Karpas-422 (cell line): ENCODE data around the gene GMNN. TPM values are rescaled to one million over a fixed set of nuclear protein-coding genes. Genes with fewer than 3 reads are reported as not detected.
A peak's percentile ranks its signal among the peaks of the same experiment; 100 is the strongest.
"Not testable (repeated sequence)": the region's sequence is repeated elsewhere in the genome, so short reads cannot be mapped to it uniquely, and the experiment has no call there.

Experiments
- DNase-seq: peaks from one replicate; pipeline ENCODE4 v3.0.0-alpha.2; 2015
- H2AFZ ChIP-seq: fragments of 200-600 bp; sonication (generic); 2 replicates; pipeline ENCODE4 v1.6.1; 2014; ENCODE audit warnings: antibody characterized with exemption, low read length, mixed read lengths
- H3K27ac ChIP-seq: fragments of 200-600 bp; sonication (generic); 2 replicates; pipeline ENCODE4 v1.5.1; 2014; ENCODE audit warnings: mild to moderate bottlenecking, low read length, moderate library complexity
- H3K27me3 ChIP-seq: fragments of 200-600 bp; sonication (generic); 2 replicates; pipeline ENCODE4 v1.6.1; 2014; ENCODE audit warnings: low read length, mixed read lengths
- H3K36me3 ChIP-seq: fragments of 200-600 bp; sonication (generic); 2 replicates; pipeline ENCODE4 v1.6.1; 2014; ENCODE audit warnings: low read length, mixed read lengths; ENCODE audit not compliant: insufficient read depth
- H3K4me1 ChIP-seq: fragments of 200-600 bp; sonication (generic); 2 replicates; pipeline ENCODE4 v1.6.1; 2014; ENCODE audit warnings: mild to moderate bottlenecking, low read length, mixed read lengths
- H3K4me2 ChIP-seq: fragments of 200-600 bp; sonication (generic); 2 replicates; pipeline ENCODE4 v1.6.1; 2014; ENCODE audit warnings: low read length, low read depth, mild to moderate bottlenecking; ENCODE audit not compliant: poor library complexity, severe bottlenecking
- H3K4me3 ChIP-seq: fragments of 200-600 bp; sonication (generic); 2 replicates; pipeline ENCODE4 v1.5.1; 2014; ENCODE audit warnings: mild to moderate bottlenecking, antibody characterized with exemption, low read length, mixed read lengths
- H3K79me2 ChIP-seq: fragments of 200-600 bp; sonication (generic); 2 replicates; pipeline ENCODE4 v1.6.1; 2014; ENCODE audit warnings: mild to moderate bottlenecking, low read length, mixed read lengths
- H3K9ac ChIP-seq: fragments of 200-600 bp; sonication (generic); 2 replicates; pipeline ENCODE4 v1.6.0; 2014; ENCODE audit warnings: low read length
- H3K9me2 ChIP-seq: fragments of 200-600 bp; sonication (generic), shearing (Covaris generic); replicated peaks from 2 replicates; pipeline ENCODE4 v1.6.0; 2014; ENCODE audit warnings: mild to moderate bottlenecking, low read length, moderate library complexity; ENCODE audit not compliant: insufficient read depth
- H3K9me3 ChIP-seq: fragments of 300-700, 200-600 bp; sonication (generic); 2 replicates; pipeline ENCODE4 v1.6.1; 2014; ENCODE audit warnings: low read length, mixed read lengths
- H4K20me1 ChIP-seq: fragments of 200-600 bp; sonication (generic); 2 replicates; pipeline ENCODE4 v1.6.1; 2014; ENCODE audit warnings: mild to moderate bottlenecking, antibody characterized with exemption, low read length, low read depth; ENCODE audit not compliant: insufficient read depth
- total RNA-seq: library from RNA; depleted of rRNA; stranded (reverse); fragments of >200 nt; shearing (Covaris generic); gene quantifications from 2 replicates; pipeline ENCODE4 v1.2.3, GENCODE V29; 2014; ENCODE audit warnings: low replicate concordance

The GMNN gene
- total RNA-seq, 1 experiment from 2014 or later, result 29.6 TPM

GRCh38 chr6:24754378-24754777, 20.4 kb upstream of the GMNN start:
- not testable (repeated sequence) for DNase-seq, H3K27ac ChIP-seq, H3K9ac ChIP-seq, H3K27me3 ChIP-seq, H3K4me2 ChIP-seq, H3K79me2 ChIP-seq, H4K20me1 ChIP-seq, H3K4me1 ChIP-seq, H2AFZ ChIP-seq, H3K9me2 ChIP-seq, H3K36me3 ChIP-seq, H3K9me3 ChIP-seq, H3K4me3 ChIP-seq

GRCh38 chr6:24755279-24755678, 19.5 kb upstream of the GMNN start:
- Histone ChIP-seq H3K9ac (no peak overlapping the region), H3K9me3 (peaks cover 7% of the 10 kb centered on the region; the same call in 1 of the 2 replicates), H3K36me3 (0 out of 2 replicates have a peak, but pooled peaks cover 5% of the 10 kb centered on the region), H3K4me2 (no peak overlapping the region), H3K4me3 (no peak overlapping the region), H3K27ac (no peak overlapping the region), H3K79me2 (no peaks in the 10 kb centered on the region), H3K4me1 (no peaks in the 10 kb centered on the region), H3K9me2 (no peaks in the 10 kb centered on the region), H2AFZ (no peak overlapping the region), H4K20me1 (no peaks in the 10 kb centered on the region), H3K27me3 (peaks cover 4% of the 10 kb centered on the region; the same call in 1 of the 2 replicates)
- no peak for DNase-seq

GRCh38 chr6:24757611-24758010, 17.1 kb upstream of the GMNN start:
- no peak for DNase-seq
- H3K27me3 ChIP-seq, result peaks cover 4% of the 10 kb centered on the region; the same call in 1 of the 2 replicates
- H3K79me2 ChIP-seq, result no peaks in the 10 kb centered on the region
- H3K4me2 ChIP-seq, result no peak overlapping the region
- no peak overlapping the region for H2AFZ ChIP-seq
- no peak overlapping the region for H3K27ac ChIP-seq
- peaks cover 7% of the 10 kb centered on the region; the same call in 1 of the 2 replicates for H3K9me3 ChIP-seq
- 0 out of 2 replicates have a peak, but pooled peaks cover 5% of the 10 kb centered on the region for H3K36me3 ChIP-seq
- H3K9ac ChIP-seq, result no peak overlapping the region
- no peak overlapping the region for H3K4me3 ChIP-seq
- H4K20me1 ChIP-seq, result no peaks in the 10 kb centered on the region
- peaks cover 3% of the 10 kb centered on the region; the same call in 1 of the 2 replicates for H3K4me1 ChIP-seq
- no peaks in the 10 kb centered on the region for H3K9me2 ChIP-seq

GRCh38 chr6:24759718-24760117, 15.0 kb upstream of the GMNN start:
- Histone ChIP-seq H3K36me3 (no peaks in the 10 kb centered on the region), H3K9ac (no peak overlapping the region), H2AFZ (no peak overlapping the region), H3K4me1 (peaks cover 3% of the 10 kb centered on the region; the same call in 1 of the 2 replicates), H3K79me2 (no peaks in the 10 kb centered on the region), H3K4me3 (no peak overlapping the region), H3K27me3 (no peaks in the 10 kb centered on the region), H3K4me2 (no peak overlapping the region), H3K9me3 (no peaks in the 10 kb centered on the region), H3K9me2 (no peaks in the 10 kb centered on the region), H4K20me1 (no peaks in the 10 kb centered on the region), H3K27ac (no peak overlapping the region)
- no peak for DNase-seq

- Histone ChIP-seq H3K27me3 (no peaks in the 10 kb centered on the region), H3K9me3 (no peaks in the 10 kb centered on the region), H3K4me3 (no peak overlapping the region), H2AFZ (no peak overlapping the region), H3K4me1 (peaks cover 3% of the 10 kb centered on the region; the same call in 1 of the 2 replicates), H3K36me3 (no peaks in the 10 kb centered on the region), H3K9me2 (no peaks in the 10 kb centered on the region), H3K27ac (no peak overlapping the region), H3K4me2 (no peak overlapping the region), H3K79me2 (no peaks in the 10 kb centered on the region), H4K20me1 (no peaks in the 10 kb centered on the region), H3K9ac (no peak overlapping the region)
- no peak for DNase-seq
Observed at GRCh38 chr6:24760210-24760609, 14.5 kb upstream of the GMNN start.

- no peaks in the 10 kb centered on the region for H4K20me1 ChIP-seq
- peak overlapping the region; percentile 86; the same call in 1 of the 2 replicates for H2AFZ ChIP-seq
- H3K9me2 ChIP-seq, result no peaks in the 10 kb centered on the region
- H3K27me3 ChIP-seq, result no peaks in the 10 kb centered on the region
- H3K9me3 ChIP-seq, result no peaks in the 10 kb centered on the region
- no peak overlapping the region for H3K4me2 ChIP-seq
- H3K4me3 ChIP-seq, result no peak overlapping the region
- H3K9ac ChIP-seq, result no peak overlapping the region
- no peak overlapping the region for H3K27ac ChIP-seq
- peak; percentile 76 for DNase-seq
- peaks cover 3% of the 10 kb centered on the region; the same call in 1 of the 2 replicates for H3K4me1 ChIP-seq
- H3K79me2 ChIP-seq, result no peaks in the 10 kb centered on the region
- no peaks in the 10 kb centered on the region for H3K36me3 ChIP-seq
Observed at GRCh38 chr6:24761193-24761835, 13.4 kb upstream of the GMNN start.

GRCh38 chr6:24761851-24762250, 12.9 kb upstream of the GMNN start:
- no peaks in the 10 kb centered on the region for H4K20me1 ChIP-seq
- no peaks in the 10 kb centered on the region for H3K9me3 ChIP-seq
- no peaks in the 10 kb centered on the region for H3K9me2 ChIP-seq
- peak; percentile 47 for DNase-seq
- no peak overlapping the region for H3K27ac ChIP-seq
- no peak overlapping the region for H3K4me3 ChIP-seq
- no peak overlapping the region for H3K9ac ChIP-seq
- H3K27me3 ChIP-seq, result no peaks in the 10 kb centered on the region
- no peaks in the 10 kb centered on the region for H3K36me3 ChIP-seq
- H3K4me1 ChIP-seq, result peaks cover 4% of the 10 kb centered on the region
- no peak overlapping the region for H3K4me2 ChIP-seq
- no peaks in the 10 kb centered on the region for H3K79me2 ChIP-seq
- peak overlapping the region; percentile 86; the same call in 1 of the 2 replicates for H2AFZ ChIP-seq

- Histone ChIP-seq H3K36me3 (no peaks in the 10 kb centered on the region), H3K4me1 (peaks cover 5% of the 10 kb centered on the region), H3K9ac (no peak overlapping the region), H3K9me2 (no peaks in the 10 kb centered on the region), H3K9me3 (no peaks in the 10 kb centered on the region), H3K4me2 (no peak overlapping the region), H3K27me3 (no peaks in the 10 kb centered on the region), H3K4me3 (no peak overlapping the region), H3K27ac (no peak overlapping the region), H2AFZ (no peak overlapping the region), H3K79me2 (no peaks in the 10 kb centered on the region), H4K20me1 (no peaks in the 10 kb centered on the region)
- DNase-seq, result no peak
Observed at GRCh38 chr6:24763578-24763977, 11.2 kb upstream of the GMNN start.
